ENCODE measurements around the gene ZNF22.
A peak's percentile ranks its signal among the peaks of the same experiment; 100 is the strongest.
"Not testable (repeated sequence)": the region's sequence is repeated elsewhere in the genome, so short reads cannot be mapped to it uniquely, and the experiment has no call there.

Gene ZNF22

DNA sequence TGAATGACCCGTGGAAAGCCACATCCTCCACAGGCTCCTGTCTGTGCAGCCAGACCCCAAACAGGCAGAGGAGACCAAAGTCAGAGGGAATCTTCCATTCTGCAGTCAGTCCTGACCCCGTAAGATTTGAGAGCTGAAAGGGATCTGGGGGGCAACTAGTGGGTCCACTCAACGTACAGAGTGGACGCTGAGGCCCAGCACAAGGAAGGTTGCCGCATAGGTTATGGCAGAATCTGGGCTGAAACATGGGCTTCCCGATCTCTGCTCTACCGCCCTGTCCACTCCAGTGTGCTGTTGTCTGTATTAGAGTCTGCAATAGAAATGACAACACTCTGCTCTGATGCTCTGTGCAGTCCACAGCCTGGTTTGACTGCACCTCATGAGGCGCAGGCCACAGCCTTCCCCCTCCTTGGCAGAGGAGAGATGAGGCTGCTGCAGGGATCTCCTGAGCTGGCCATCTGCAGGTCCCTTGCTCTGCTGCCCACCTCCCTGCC, 7.9 kb upstream of the ZNF22 start:
- DNase-seq, result no peak

- no peak for DNase-seq
Measured at GRCh38 chr10:44993226-44993921, 7.3 kb upstream of the ZNF22 start.

- no peak for DNase-seq
Measured at GRCh38 chr10:44993922-44994751, 6.6 kb upstream of the ZNF22 start.

GRCh38 chr10:44994752-44995530, 5.8 kb upstream of the ZNF22 start:
- no peak for DNase-seq

GRCh38 chr10:44995581-44995913, 5.2 kb upstream of the ZNF22 start:
- no peak for DNase-seq

DNA sequence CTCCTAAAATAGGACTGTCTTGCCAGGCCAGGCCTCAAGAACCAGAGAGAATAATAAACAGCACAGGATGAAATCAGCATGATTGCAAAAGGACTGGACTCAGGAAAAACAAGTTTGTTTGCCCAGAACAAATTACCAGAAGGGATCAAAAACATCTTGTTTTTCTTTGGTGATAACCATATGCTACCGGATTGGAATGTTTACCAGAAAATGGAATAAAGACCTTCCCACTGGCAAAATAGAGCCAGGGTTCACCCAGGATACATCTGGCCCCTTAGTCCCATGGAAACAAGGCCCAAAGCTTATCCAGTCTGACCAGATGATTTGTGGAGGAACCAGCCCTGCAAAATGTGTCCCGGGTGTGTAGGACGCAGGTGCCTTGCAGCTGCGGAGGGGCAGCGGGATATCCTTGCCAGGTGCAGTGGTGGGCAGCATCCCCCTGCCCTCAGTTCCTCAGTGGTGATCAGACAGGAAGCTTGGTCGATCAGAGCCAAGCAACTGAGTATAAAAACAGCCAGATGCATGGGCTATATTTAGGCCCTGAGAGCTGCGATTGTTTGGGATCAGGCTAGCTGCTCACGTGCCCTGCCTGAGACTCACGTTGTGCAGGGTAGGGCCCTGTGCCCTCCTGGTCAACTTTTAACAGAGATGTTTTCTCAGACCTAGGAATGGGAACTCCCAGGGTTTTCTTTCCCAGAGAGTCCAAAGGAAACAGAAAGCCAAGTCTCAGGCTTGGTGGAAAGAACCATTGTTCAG, 4.6 kb upstream of the ZNF22 start:
- no peak for DNase-seq

DNA sequence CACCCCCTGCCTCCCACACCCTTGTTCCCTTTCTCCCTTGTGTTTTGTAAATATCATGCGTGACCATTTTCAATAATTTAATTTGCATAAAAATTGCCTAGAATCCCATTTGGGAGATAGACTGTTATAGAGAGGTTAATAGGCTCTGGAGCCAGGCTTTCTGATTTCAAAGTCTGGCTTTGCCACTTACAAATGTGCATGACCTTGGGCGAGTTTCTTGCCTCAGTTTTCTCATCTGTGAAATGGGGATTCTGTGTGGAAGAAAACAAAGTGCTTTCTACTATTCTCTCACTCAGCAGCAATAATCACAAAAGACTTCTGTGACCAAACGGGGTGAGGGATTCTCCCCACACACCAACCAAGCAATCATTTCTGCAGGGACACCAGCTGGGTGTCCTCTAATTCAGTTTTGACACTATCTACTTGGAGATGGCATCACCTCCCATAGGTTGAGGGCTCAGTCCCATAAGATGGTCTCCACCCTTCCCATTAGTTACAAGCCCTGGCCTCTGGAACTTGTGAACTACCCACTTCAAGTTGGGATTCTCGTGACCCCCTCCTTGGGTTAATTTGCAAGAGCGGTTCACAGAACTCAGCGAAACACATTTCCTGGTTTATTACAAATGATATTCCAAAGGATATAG, 3.5 kb upstream of the ZNF22 start:
- DNase-seq, result no peak

DNA sequence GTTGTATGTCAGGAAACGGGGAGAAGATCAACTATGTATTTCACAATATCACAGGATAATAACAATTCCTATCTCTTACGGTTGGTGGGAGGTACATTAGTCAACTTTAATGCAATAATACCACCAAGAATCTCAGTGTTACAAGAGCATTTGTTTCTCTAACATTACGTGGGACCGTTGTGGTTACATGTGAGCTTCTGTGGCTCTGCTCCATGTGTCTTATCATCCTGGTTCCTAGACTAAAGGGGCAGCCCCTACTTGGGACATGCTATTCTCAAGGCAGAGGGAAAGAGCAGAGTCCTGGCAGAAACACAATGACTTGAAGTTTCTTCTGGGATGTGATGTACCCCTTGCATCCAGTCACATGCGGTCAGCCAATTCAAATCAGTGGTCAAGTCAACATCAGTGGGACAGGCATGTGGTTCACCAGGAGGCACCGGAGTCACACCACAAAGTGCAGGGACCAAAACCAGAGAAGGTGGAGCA, 2.5 kb upstream of the ZNF22 start:
- no peak for DNase-seq

DNA sequence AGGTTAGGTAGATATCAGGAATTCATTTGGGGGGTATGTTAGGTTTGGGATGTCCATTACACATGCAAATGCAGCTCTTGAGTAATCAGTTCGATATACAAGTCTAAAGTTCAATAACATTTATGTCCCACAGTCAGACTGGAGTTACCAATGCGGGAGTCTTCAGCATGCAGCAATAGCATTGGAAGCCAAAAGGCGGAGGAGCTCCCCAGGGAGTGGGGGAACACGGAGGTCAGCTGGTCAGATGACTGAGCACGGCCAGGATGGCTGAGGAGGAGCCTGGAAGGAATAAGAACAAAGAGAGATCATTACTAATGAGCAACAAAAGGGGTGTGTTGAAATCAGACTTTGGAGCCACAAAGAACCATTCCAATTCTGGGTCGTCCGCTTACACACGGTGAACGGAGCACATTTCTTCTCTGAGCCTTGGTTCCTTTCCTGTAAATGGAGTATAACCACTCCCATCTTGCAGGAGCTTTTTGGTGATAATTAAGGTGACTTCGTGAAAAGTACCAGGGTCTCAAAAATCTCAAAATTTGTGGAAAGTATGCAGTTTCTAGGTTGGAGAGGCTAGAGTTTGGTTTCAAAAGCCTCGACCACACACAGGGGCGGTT, 478 bp upstream of the ZNF22 start:
- DNase-seq, result no peak

- DNase-seq, result peak; percentile 29
Measured at GRCh38 chr10:45001381-45002148, 842 bp downstream of the ZNF22 start.

- DNase-seq, result no peak
Measured at GRCh38 chr10:45003432-45004000, 2.8 kb downstream of the ZNF22 start.

- no peak for DNase-seq
Measured at GRCh38 chr10:45004661-45005060, 3.9 kb downstream of the ZNF22 start.

DNA sequence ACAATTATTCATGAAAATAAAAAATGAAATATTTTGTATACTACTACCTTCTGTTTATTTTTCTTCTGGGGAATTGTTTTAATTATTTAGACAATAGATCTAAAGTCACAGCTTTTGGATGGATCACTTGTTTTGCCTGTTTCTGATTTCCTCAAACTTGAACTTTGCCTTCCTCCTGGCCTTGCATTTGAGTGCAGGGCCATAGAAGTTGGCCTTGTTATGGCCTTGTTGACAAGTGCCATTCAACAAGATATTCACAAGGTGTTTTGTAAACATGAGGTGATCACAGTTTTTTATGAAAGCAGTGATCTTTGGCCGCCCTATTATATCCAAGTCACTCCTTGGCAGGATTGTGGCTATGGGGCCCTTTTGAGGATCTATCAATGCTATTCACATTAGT, 4.6 kb downstream of the ZNF22 start:
- no peak for DNase-seq

DNA sequence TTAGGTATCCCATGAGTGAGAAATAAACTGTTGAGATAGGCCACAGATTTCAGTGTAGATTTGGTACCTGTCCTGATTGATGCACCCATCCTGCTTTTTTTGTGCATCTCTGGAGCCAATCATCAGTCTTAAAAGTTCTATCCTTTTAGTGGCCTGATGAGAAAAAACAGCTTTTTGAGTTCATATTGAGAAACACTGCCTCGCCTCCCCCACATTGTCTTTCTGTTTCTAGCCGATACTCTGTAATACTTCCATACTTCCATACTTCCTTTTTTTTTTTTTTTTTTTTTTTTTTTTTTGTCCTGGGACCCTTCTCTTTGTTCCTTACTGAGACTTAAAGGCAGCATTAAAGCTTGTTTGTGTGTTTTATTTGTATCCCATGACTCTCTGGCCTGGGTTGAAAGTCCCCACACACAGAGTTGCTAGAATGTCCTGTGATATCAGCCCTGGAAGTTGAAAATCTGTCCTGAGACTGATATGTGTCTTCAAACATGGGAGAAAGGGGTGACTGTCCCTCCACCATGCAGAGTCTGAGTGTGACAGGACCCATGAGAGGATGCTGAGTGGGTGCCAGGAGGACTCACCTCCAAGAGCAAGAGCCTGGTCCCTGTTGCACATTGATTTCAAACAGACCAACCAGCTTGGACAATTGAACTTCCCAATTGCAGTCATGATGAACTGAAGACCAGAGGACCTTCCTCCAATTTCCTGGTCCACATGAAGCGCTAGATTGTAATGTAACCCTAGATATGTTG, 5.7 kb downstream of the ZNF22 start:
- DNase-seq, result no peak

DNA sequence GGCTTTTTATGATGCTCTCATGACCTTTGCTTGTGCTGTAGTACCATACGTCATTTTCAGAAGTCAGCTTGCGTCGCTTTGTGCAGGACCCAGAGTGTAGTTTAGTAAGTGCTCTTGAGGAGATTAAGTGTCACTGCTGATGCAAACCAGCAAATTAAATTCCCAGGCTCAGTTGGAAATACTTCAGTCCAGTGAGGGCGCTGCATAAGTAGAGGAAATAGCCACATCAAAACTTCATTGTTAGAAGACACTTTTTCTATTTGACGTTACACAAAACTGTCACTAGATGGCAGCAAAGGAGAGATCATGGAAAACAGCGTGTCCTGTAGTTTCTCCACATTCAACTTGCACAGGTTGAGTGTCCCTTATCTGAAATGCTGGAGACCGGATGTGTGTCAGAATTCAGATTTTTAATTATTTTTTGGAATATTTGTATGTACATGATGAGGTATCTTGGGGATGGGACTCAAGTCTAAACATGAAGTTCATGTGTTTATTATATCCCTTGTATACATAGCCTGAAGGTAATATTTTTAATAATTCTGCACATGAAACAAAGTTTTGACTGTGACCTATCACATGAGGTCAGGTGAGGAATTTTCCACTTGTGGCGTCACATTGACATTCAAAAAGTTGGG, 7.9 kb downstream of the ZNF22 start:
- DNase-seq, result peak; percentile 79

GRCh38 chr10:45014557-45014956, 13.8 kb downstream of the ZNF22 start:
- DNase-seq, result not testable (repeated sequence)

DNA sequence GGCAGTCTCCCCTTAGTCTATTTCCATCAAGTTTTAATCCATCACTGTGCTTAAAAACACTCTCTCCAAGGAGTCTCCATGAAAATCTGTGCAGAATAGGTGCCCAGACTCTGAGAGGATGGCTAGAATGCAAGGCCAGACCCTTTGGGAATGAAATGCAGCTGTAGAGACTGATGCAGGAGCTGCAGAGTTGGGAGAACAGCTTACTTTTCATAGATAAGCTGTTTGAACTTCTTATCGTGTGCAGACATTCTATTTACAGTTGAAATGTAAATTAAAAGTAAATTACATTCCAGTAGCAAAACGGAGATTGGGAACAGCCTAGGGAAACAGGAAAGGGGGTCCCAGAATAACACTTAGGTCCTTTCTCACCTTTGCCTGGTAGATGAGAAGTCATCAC, 14.9 kb downstream of the ZNF22 start:
- DNase-seq, result no peak

DNA sequence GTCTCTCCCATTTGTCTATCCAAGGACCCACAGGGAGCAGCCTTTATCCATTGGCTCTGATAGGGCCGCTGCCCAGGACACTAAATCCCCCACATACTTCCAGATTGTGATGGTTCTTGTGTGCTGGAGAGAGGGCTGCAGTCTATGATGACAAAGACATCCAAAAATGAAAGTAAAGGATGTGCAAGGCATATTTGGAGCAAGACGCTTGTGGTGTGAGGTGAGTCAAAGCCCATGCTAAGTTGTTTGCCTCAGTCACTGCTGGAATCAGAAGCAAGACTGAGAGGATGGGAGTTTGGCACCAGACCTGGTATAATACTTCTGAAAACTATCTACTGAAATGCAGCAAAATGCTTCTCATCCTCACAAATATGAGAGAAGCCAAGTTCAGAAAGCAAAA, 22.7 kb downstream of the ZNF22 start:
- DNase-seq, result no peak

- no peak for DNase-seq
Measured at GRCh38 chr10:45034301-45034700, 33.6 kb downstream of the ZNF22 start.
